Measurements from ENCODE around the gene SRSF3.
"Not testable (repeated sequence)": the region's sequence is repeated elsewhere in the genome, so short reads cannot be mapped to it uniquely, and the experiment has no call there.

The SRSF3 gene

GRCh38 chr6:36594029-36594815, at the start of gene SRSF3:
TSS of gene SRSF3 (plus strand) at chr6:36594362. CDS start at chr6:36596763, 2,401 bp downstream.
- peak; percentile 94 for FAIRE-seq

GRCh38 chr6:36545767-36546307, 48.3 kb upstream of the SRSF3 start:
- FAIRE-seq: no peak

DNA sequence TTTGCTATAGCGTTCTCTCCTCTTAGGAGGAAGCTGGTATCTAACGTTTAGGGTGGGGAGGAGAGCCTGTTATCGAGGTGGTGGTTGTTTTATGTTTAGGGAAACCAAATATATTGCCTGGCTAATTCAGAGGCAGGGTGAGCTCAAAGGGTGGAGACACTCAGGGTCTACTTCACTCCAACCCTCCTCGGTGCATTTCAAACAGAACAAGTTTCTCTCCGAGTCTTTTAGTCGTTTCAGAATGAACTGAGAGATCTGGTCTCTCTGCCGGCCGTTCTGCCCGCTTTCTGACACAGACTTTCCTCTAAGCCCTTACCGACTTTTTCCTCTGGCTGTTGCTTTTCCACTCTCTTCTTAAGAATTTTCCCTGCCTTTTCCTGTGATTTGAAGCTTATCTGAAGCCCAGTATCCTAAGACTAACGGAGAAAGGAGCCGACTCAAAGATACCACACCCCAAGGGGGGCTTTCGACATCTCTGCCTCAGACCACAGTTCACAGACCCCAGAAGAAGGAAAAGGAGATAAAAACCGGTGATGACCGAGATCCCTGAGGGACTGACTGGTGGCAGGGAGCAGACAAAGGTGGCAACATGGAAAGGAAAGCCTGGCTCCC, 47.7 kb upstream of the SRSF3 start:
- FAIRE-seq: no peak

DNA sequence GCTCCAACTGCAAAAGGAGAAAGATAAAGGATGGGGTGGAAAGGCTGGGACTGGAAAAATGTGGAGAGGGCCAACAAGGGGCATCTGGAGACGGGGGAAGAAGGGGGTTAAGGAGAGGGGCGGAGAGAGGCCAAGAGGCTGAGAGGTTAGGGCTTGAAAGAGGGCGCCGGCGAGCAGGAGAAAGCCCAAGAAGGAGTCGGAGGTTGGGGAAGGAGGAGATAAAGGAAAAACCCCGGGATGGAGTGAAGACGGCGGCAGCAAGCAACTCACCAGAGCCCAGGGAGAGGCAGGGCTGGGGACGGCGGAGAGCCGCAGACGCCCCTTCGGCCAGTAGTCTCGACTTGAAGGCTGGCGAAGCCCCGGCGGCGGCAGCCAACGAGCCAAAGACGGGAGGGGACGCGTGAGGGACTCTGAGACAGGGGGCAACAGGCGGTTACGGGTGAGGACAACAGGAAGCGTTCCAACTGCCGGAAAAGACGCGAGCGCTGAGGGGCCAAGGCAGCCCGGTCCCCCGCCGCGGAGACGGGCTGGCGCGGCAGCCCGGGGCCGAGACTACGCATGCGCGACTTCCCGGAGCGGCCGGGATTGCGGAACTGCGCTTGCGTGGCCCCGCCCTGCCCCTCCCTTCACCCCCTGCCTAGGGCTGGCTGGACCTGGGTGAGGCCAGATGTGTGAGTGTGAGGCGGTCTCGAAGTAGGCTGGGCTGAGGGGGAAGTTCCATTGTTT, 47.1 kb upstream of the SRSF3 start, which contains the start of gene STK38:
STK38 (minus strand) TSS at position 560 of the 726 bp plus-strand sequence. CDS start 7,277 bp downstream, outside the sequence.
- FAIRE-seq: no peak

- FAIRE-seq: no peak
These were observed 46.3 kb upstream of the SRSF3 start for GRCh38 chr6:36547646-36548400.

GRCh38 chr6:36548401-36548743, 45.8 kb upstream of the SRSF3 start:
- FAIRE-seq: no peak

DNA sequence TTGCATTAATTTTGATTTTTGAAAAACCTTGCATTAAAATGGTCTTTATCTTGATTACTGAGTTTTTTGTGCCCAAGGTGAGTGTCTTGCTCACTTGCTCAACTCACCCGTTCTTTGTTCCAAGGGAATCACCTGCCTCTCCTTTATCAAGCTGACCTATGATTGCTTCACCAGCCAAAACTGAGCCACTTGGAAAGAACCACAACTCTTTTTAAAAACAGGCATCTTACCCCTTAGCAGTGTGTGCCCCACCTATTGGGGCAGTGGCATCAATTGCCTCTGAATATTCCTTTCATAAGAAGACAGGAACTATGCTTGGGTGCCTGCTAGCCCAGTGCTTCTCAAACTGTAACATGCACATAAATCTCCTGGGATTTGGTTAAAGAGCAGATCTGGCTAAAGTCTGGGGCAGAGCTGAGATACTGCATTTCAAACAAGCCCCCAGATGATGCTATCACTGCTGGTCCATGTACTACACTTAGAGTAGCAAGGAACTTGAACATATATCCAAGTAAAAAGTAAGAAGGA, 43.6 kb upstream of the SRSF3 start:
- FAIRE-seq: no peak

GRCh38 chr6:36555750-36556252, 38.4 kb upstream of the SRSF3 start:
- no peak for FAIRE-seq

GRCh38 chr6:36556281-36556680, 37.9 kb upstream of the SRSF3 start:
- no peak for FAIRE-seq

DNA sequence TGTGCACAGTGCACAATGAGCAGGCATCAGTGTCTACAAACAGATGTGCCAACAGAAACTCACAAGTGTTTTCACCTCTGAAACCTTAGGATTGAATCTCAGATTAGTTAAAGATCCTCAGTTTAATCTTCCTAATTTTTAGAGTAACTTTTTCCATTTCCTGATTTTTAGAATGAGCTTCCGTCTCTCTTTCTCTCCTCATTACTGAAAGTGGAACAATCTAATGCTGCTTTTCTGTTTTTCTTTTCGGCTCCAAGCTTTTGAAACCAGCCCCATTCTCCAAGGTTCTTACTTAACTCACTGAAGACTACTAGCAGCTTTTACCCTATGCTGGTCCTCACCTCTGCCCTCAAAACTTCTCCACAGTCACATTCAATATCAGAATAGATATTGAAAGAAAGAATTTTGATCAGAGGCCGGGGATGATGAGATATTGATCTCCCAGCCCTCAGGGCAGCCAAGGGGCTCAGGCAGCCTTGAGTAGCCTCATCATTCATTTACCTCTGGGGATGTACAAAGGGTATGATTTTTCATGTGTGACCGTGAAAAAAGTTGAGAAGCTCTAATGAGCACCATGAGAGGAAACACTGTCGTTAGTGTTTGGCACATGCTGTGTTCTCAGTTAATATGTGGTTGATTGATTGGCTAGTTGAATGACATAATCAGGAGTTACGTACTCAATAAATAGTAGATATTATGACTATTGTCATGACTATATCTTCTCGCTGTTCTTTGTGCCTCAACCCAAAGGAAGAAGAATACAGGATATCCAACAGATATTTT, 35.0 kb upstream of the SRSF3 start:
- FAIRE-seq: no peak

- FAIRE-seq: no peak
These were observed 33.3 kb upstream of the SRSF3 start for GRCh38 chr6:36560822-36561221.

DNA sequence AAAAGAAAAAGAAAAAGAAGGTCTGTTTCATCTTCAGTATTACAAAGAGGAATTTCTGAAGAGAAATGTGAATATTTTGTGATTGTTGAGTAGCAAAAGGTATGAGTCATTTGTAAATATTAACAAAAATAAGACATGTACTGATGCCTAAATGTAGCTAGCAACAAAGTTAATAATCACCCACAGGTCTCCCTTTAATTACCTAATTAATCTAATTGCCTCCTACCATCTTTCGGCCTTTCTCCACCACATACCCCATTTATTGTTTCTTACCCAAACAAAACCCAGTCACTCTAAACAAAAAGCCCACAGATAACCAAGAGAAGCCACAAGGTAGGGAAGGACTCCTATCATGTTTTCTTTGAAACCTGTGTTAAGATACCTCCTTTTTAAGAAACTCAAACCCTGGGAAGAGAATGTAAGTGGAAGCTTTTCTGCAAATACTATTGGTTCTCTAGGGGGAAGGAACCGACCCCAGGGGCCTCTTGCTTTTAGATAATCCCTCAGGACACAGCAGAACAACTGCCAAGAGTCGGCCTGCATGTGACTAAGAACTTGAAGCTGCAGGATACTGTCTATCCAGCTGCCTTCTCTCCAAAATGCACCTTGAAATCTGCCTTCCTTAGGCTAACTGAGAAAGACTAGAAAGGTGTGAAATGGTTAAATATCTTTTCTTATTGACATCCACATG, 30.8 kb upstream of the SRSF3 start:
- FAIRE-seq: no peak

DNA sequence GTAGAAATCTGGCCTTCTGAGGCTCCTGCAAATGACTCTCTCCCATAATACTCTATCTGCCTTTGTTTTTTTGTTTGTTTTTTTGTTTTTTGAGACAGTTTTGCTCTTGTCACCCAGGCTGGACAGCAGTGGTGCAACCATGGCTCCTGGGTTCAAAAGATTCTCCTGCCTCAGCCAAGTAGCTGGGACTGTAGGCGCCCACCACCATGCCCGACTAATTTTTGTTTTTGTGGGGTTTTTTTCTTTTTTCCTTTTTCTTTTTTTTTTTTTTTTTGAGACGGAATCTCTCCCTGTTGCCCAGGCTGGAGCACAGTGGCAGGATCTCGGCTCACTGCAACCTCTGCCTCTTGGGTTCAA, 30.3 kb upstream of the SRSF3 start:
- FAIRE-seq: no peak

GRCh38 chr6:36566418-36566905, 27.7 kb upstream of the SRSF3 start:
- no peak for FAIRE-seq

DNA sequence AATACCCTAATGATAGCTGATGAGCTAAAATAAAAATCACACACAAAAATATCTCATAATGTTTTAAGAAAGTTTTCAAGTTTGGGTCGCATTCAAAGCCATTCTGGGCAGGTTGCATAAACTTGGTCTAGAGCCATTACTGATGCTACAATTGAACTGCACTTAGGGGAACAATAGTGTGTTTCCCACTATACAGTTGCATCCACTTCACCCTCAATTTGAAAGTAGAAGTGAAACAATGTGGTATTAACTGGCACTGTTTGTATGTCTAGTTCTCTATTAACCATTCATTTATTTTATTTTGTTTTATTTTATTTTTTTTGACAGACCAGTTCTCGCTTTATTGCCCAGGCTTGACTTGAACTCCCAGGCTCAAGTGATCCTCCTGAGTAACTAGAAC, 23.9 kb upstream of the SRSF3 start:
- no peak for FAIRE-seq

- FAIRE-seq: no peak
These were observed 22.8 kb upstream of the SRSF3 start for GRCh38 chr6:36571122-36572043.

DNA sequence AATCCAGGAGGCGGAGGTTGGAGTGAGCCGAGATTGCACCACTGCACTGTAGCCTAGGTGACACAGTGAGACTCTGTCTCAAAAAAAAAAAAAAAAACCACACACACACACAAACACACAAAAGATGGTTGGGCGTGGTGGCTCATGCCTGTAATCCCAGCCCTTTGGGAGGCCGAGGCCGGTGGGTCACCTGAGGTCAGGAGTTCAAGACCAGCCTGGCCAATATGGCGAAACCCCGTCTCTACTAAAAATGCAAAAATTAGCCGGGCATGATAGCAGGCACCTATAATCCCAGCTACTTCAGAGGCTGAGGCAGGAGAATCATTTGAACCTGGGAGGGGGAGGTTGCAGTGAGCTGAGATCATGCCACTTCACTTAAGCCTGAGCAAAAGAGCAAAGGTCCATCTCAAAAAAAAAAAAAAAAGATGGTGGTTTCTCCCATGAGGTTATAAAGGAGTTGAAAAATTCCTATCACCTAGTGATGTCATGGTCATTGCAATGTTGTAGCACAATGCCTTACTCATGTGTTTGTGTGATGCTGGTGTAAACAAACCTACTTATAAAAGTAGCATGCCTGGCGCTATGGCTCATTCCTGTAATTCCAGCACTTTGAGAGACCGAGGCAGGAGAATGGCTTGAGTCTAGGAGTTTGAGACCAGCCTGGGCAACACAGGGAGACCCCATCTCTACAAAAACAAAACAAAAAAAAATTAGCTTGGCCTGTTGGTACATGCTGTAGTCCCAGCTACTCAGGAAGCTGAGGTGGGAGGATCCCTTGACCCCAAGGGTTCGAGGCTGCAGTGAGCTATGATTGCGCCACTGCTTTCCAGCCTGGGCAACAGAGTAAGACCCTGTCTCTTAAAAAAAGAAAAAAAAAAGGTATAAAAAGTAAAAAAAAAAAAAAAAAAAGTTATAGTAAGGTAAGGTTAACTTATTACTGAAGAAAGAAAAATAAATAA, 21.5 kb upstream of the SRSF3 start:
- FAIRE-seq: not testable (repeated sequence)

GRCh38 chr6:36574679-36575078, 19.5 kb upstream of the SRSF3 start:
- FAIRE-seq: no peak

All from G401.6 (cell line).